ENCODE results near the gene PAGE3.

- TF ChIP-seq, protein P1, sequence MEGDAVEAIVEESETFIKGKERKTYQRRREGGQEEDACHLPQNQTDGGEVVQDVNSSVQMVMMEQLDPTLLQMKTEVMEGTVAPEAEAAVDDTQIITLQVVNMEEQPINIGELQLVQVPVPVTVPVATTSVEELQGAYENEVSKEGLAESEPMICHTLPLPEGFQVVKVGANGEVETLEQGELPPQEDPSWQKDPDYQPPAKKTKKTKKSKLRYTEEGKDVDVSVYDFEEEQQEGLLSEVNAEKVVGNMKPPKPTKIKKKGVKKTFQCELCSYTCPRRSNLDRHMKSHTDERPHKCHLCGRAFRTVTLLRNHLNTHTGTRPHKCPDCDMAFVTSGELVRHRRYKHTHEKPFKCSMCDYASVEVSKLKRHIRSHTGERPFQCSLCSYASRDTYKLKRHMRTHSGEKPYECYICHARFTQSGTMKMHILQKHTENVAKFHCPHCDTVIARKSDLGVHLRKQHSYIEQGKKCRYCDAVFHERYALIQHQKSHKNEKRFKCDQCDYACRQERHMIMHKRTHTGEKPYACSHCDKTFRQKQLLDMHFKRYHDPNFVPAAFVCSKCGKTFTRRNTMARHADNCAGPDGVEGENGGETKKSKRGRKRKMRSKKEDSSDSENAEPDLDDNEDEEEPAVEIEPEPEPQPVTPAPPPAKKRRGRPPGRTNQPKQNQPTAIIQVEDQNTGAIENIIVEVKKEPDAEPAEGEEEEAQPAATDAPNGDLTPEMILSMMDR (IDR thresholded peaks at IDR 0.05) = no peak
- no peak for TF ChIP-seq POLR2AphosphoS5 (IDR thresholded peaks at IDR 0.05)
- TF ChIP-seq POLR2A (IDR thresholded peaks at IDR 0.05) = no peak
- no peak for TF ChIP-seq EP300 (IDR thresholded peaks at IDR 0.05)
These were observed 44.5 kb downstream of the PAGE3 start, which contains the start of gene PAGE5 for GRCh38 chrX:55220119-55220794.

Data from sigmoid colon (tissue), 4 donors.